Neutrophil (primary cell): ENCODE results near the gene NFE2L2.
"Not testable (repeated sequence)": the region's sequence is repeated elsewhere in the genome, so short reads cannot be mapped to it uniquely, and the experiment has no call there.

Experiments used
- H3K27ac ChIP-seq: fragments of 200-600 bp; sonication (generic); 2 replicates; pipeline ENCODE4 v1.5.1; 2016; ENCODE audit warnings: mild to moderate bottlenecking, moderate library complexity
- H3K27me3 ChIP-seq: fragments of 200-600 bp; sonication (generic); 2 replicates; pipeline ENCODE4 v1.6.0; 2016; ENCODE audit warnings: mild to moderate bottlenecking
- H3K36me3 ChIP-seq: fragments of 200-600 bp; sonication (generic); 2 replicates; pipeline ENCODE4 v1.5.1; 2017
- H3K4me1 ChIP-seq, 2 experiments: fragments of 200-600 bp in 1 of 2; sonication (generic) in 1 of 2; 1 replicate in 1 of 2; 2 replicates in 1 of 2; pipeline versions ENCODE4 v1.5.1 to v1.6.1; 2013 to 2016; ENCODE audit warnings: low read depth in 1 of 2, low read length in 1 of 2, mild to moderate bottlenecking in 1 of 2, moderate library complexity in 1 of 2; ENCODE audit not compliant: control insufficient read depth in 1 of 2, insufficient read depth in 1 of 2
- H3K4me3 ChIP-seq, 2 experiments: fragments of 200-600 bp in 1 of 2; sonication (generic) in 1 of 2; 1 replicate in 1 of 2; 2 replicates in 1 of 2; pipeline ENCODE4 v1.5.1; 2013 to 2016; ENCODE audit warnings: low read depth in 1 of 2, low read length in 1 of 2, mild to moderate bottlenecking in 1 of 2, moderate library complexity in 1 of 2
- H3K9me3 ChIP-seq: fragments of 200-600 bp; sonication (generic); 2 replicates; pipeline ENCODE4 v1.5.1; 2016
- CTCF ChIP-seq: fragments of 200-600 bp; sonication (generic); IDR thresholded peaks from 2 replicates; pipeline ENCODE4 v1.5.1; 2016; ENCODE audit warnings: antibody characterized with exemption

The NFE2L2 gene

GRCh38 chr2:177264693-177265587 is at the start of gene NFE2L2:
Gene NFE2L2, minus strand, starts transcription at chr2:177264727. Its CDS starts 151 bp downstream, at chr2:177264576.
- Histone ChIP-seq H3K4me3 (peak within 1 kb of the TSS; percentile 75 to 89), H3K27ac (peak within 1 kb of the TSS; percentile 99), H3K4me1 (peaks cover 54 to 57% of the 10 kb centered on the region in 2 experiments), H3K36me3 (no peaks in the 10 kb centered on the region), H3K9me3 (no peaks in the 10 kb centered on the region), H3K27me3 (no peaks in the 10 kb centered on the region)
- peak; percentile 58 for TF ChIP-seq CTCF

- H3K27me3 ChIP-seq = no peaks in the 10 kb centered on the region
- peaks cover 11 to 13% of the 10 kb centered on the region in 2 experiments for H3K4me1 ChIP-seq
- no peaks in the 10 kb centered on the region for H3K9me3 ChIP-seq
- no peak for TF ChIP-seq CTCF
- no peaks in the 10 kb centered on the region for H3K36me3 ChIP-seq
- no peak overlapping the region for H3K4me3 ChIP-seq
- H3K27ac ChIP-seq = no peak overlapping the region
These were observed 49.7 kb upstream of the NFE2L2 start for GRCh38 chr2:177314194-177314593.

GRCh38 chr2:177313162-177313781 is 48.7 kb upstream of the NFE2L2 start:
- H3K27me3 ChIP-seq = no peaks in the 10 kb centered on the region
- no peak overlapping the region for H3K27ac ChIP-seq
- no peaks in the 10 kb centered on the region for H3K9me3 ChIP-seq
- H3K4me3 ChIP-seq = no peak overlapping the region
- H3K4me1 ChIP-seq = peaks cover 14 to 16% of the 10 kb centered on the region in 2 experiments
- no peaks in the 10 kb centered on the region for H3K36me3 ChIP-seq
- no peak for TF ChIP-seq CTCF

GRCh38 chr2:177312562-177312961 is 48.0 kb upstream of the NFE2L2 start:
- Histone ChIP-seq H3K9me3 (no peaks in the 10 kb centered on the region), H3K4me1 (peaks cover 14 to 16% of the 10 kb centered on the region in 2 experiments), H3K36me3 (no peaks in the 10 kb centered on the region), H3K4me3 (no peak overlapping the region), H3K27me3 (no peaks in the 10 kb centered on the region), H3K27ac (no peak overlapping the region)
- TF ChIP-seq CTCF = no peak

- H3K9me3 ChIP-seq, H3K27me3 ChIP-seq, H3K36me3 ChIP-seq, H3K4me3 ChIP-seq: not testable (repeated sequence)
- peaks cover 14 to 16% of the 10 kb centered on the region in 2 experiments for H3K4me1 ChIP-seq
- H3K27ac ChIP-seq = peak overlapping the region; percentile 19
These were observed 45.3 kb upstream of the NFE2L2 start for GRCh38 chr2:177309672-177310309.
